Peyer's patch (tissue), 4 donors: ENCODE data around the gene RET. TPM values are rescaled to one million over a fixed set of nuclear protein-coding genes. Genes with fewer than 3 reads are reported as not detected.

Experiments used
- DNase-seq, 3 donors: peaks; one replicate each; pipeline ENCODE4 v3.0.0-alpha.2; 2017 to 2019
- H3K27ac ChIP-seq, 4 donors: fragments of 200-600 bp; sonication (generic); one replicate each; pipeline ENCODE4 v1.5.1; 2016 to 2019
- H3K27me3 ChIP-seq, 2 donors: fragments of 200-600 bp; sonication (generic); one replicate each; pipeline ENCODE4 v1.5.1; 2019
- H3K36me3 ChIP-seq, 3 donors: fragments of 200-600 bp; sonication (generic); one replicate each; pipeline ENCODE4 v1.5.1; 2016 to 2019
- H3K4me1 ChIP-seq, 4 donors: fragments of 200-600 bp; sonication (generic); one replicate each; pipeline ENCODE4 v1.5.1; 2016 to 2019
- H3K4me3 ChIP-seq, 4 donors: fragments of 200-600 bp; sonication (generic); 1 replicate in 3 of 4; 2 replicates in 1 of 4; pipeline ENCODE4 v1.5.1; 2016 to 2019; ENCODE audit warnings: mild to moderate bottlenecking in 1 of 4
- H3K9me3 ChIP-seq, 4 donors: fragments of 200-600 bp; sonication (generic); one replicate each; pipeline ENCODE4 v1.5.1; 2016 to 2019; ENCODE audit warnings: mild to moderate bottlenecking in 1 of 4
- POLR2A ChIP-seq, 2 donors: fragments of 450-650 bp; IDR thresholded peaks; one replicate each; pipeline ENCODE4 v1.5.1; 2017; ENCODE audit warnings: antibody characterized with exemption in 2 of 2, mild to moderate bottlenecking in 2 of 2, moderate library complexity in 2 of 2
- total RNA-seq, 4 donors: library from RNA; depleted of rRNA; stranded (reverse); fragments of >200 nt; gene quantifications; one replicate each; pipeline ENCODE4 v1.1.0, GENCODE V29; 2016
- TF ChIP-seq, protein P1 (sequence below), 6 experiments: fragments of 450-650 bp in 4 of 6; fragments of 200-600 bp in 2 of 6; sonication (generic) in 1 of 6; IDR thresholded peaks; one replicate each; pipeline ENCODE4 v1.5.1; 2017 to 2019; ENCODE audit warnings: antibody characterized with exemption in 6 of 6, mild to moderate bottlenecking in 3 of 6, moderate library complexity in 1 of 6

The RET gene
- total RNA-seq, 4 donors from 2014 or later, result 1.2 to 5.8 (median 1.7) TPM

DNA sequence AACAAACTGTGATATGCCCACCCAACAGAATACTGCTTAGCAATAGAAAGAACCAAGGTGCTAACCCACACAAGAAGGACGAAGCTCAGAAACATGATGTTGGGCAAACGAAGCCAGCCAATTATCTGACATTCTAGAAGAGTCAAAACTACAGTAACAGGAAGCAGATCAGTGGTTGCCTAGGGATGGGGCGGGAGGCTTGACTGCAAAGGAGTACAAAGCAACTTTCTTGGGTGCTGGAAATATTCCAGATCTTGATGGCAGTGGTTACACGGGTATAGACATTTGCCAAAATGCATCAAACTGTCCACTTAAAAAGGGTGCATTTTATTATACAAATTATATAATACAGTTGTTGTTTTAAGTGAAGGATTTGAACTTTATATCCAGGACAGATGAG, 41.1 kb upstream of the RET start:
- Histone ChIP-seq H3K4me1 (no peaks in the 10 kb centered on the region), H3K36me3 (no peaks in the 10 kb centered on the region), H3K4me3 (no peak overlapping the region), H3K9me3 (peaks cover 0 to 5% (median 0%) of the 10 kb centered on the region in 4 donors), H3K27ac (no peak overlapping the region), H3K27me3 (no peaks in the 10 kb centered on the region)
- TF ChIP-seq, protein P1, sequence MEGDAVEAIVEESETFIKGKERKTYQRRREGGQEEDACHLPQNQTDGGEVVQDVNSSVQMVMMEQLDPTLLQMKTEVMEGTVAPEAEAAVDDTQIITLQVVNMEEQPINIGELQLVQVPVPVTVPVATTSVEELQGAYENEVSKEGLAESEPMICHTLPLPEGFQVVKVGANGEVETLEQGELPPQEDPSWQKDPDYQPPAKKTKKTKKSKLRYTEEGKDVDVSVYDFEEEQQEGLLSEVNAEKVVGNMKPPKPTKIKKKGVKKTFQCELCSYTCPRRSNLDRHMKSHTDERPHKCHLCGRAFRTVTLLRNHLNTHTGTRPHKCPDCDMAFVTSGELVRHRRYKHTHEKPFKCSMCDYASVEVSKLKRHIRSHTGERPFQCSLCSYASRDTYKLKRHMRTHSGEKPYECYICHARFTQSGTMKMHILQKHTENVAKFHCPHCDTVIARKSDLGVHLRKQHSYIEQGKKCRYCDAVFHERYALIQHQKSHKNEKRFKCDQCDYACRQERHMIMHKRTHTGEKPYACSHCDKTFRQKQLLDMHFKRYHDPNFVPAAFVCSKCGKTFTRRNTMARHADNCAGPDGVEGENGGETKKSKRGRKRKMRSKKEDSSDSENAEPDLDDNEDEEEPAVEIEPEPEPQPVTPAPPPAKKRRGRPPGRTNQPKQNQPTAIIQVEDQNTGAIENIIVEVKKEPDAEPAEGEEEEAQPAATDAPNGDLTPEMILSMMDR (IDR thresholded peaks at IDR 0.05), result no peak
- no peak for TF ChIP-seq POLR2A (IDR thresholded peaks at IDR 0.05)
- no peak for DNase-seq

DNA sequence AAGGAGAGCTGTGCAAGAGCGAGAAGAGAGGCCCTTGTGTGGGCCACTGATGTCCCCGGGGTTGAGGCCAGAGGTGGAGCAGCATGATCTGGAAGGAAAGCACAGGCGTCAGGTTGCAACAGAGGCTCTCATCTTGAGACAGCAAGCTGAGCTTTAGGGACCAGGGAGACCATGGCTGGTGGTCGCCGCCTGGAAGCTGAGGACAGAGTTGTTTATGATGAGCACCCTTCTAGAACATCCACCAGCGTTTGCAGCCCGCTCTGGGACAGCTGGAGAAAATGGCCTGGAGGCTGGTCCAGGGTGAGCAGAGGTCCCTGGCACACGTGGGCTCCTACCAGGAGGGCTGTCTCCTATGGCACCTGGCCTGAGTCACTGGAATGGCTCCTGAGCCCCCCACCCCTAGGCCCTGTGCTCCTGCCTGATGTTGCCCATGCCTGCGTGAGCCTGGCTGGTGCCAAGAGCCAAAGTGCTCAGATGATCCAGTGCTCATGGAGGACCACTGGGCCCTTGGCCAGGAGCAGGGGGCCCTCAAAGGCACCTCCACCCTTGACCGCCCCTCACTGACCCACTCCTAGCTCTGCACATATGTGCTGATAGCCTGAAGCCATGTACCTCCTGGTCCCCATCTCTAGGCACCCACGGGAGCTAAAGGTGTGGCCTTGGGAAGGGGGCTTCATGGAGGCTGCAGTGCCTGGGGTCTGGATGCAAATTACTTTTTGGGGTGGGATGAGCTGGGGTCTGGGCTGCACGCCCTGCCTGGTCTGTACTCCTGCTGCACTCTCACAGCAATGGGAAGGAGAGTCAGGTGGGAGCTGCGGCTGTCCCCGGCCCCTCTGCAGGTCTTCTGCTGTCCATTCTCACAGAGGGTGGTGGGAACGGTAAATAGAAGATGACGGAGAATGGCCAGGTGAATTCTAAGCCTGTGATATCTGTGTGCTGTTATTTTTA, 40.1 kb upstream of the RET start:
- no peaks in the 10 kb centered on the region for H3K4me1 ChIP-seq
- no peaks in the 10 kb centered on the region for H3K36me3 ChIP-seq
- H3K9me3 ChIP-seq, result peaks cover 0 to 5% (median 0%) of the 10 kb centered on the region in 4 donors
- H3K27me3 ChIP-seq, result no peaks in the 10 kb centered on the region
- DNase-seq, result peak in 1 of 3 donors; percentile 33
- no peak overlapping the region for H3K27ac ChIP-seq
- TF ChIP-seq, protein P1 (IDR thresholded peaks at IDR 0.05), result no peak
- TF ChIP-seq POLR2A (IDR thresholded peaks at IDR 0.05), result no peak
- H3K4me3 ChIP-seq, result no peak overlapping the region

DNA sequence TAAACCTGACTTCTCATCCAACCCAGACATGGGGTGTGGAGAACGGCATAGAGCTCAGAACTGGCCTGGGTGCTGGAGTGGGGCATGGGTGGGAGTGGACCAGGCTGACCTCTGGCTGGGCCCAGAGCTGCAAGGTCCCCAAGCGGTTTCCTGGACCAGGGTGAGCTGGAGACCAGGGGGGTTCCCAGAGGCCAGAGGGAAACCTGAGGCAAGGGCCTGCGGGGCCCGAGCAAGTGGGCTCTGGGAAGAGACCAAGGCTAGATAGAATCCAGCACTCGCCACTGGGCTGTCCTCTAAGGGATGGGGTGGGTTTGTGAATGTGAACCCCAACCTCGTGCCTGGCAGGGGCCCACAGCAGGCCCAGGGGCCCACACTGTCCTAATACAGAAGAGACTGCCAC, 39.4 kb upstream of the RET start:
- Histone ChIP-seq H3K36me3 (no peaks in the 10 kb centered on the region), H3K27ac (no peak overlapping the region), H3K9me3 (peaks cover 0 to 5% (median 0%) of the 10 kb centered on the region in 4 donors), H3K27me3 (no peaks in the 10 kb centered on the region), H3K4me1 (no peaks in the 10 kb centered on the region), H3K4me3 (no peak overlapping the region)
- TF ChIP-seq, protein P1 (IDR thresholded peaks at IDR 0.05), result no peak
- TF ChIP-seq POLR2A (IDR thresholded peaks at IDR 0.05), result no peak
- no peak for DNase-seq

DNA sequence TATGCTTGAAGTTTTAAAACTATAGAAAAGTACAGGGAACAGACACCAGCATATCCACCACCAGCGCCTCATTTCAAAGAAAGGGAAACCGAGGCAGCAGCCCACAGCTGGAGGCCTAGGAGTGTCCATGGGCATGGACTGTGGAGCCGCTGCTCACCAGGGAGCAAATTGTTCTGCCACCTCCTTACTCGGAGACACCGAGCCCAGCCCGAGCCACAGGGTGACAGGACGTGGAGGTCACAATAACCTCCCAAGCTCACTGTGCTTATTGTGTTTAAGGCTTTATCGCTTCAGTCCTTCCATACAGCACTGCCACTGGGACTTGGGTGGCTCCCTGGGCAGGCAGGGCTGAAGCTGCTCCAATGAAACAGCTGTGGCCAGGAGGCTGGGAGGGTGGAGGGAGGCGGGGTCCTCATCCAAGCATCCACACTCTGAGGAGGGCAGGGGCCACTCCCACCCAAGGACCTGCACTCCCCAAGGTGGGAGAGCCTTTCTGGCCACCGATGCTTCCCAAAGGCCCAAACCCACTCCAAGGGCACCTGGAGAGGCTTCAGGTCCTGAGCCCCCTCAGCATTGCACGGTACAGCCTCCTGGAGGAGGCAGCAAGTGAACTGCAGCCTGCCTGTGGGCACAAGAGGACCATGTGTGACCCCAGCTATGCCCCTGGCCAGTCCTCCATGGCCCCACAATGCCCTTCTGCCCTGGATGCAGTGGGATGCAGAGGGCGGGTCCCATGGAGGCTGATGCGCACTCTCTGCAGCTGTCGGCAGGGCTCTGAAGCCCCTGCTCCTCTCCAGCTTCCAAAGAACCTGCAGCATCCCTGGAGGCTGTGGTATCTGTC, 38.7 kb upstream of the RET start:
- Histone ChIP-seq H3K4me1 (no peaks in the 10 kb centered on the region), H3K4me3 (no peak overlapping the region), H3K27ac (no peak overlapping the region), H3K27me3 (no peaks in the 10 kb centered on the region), H3K36me3 (no peaks in the 10 kb centered on the region), H3K9me3 (no peaks in the 10 kb centered on the region)
- DNase-seq, result peak in 1 of 3 donors; percentile 34
- TF ChIP-seq, protein P1 (IDR thresholded peaks at IDR 0.05), result no peak
- no peak for TF ChIP-seq POLR2A (IDR thresholded peaks at IDR 0.05)

DNA sequence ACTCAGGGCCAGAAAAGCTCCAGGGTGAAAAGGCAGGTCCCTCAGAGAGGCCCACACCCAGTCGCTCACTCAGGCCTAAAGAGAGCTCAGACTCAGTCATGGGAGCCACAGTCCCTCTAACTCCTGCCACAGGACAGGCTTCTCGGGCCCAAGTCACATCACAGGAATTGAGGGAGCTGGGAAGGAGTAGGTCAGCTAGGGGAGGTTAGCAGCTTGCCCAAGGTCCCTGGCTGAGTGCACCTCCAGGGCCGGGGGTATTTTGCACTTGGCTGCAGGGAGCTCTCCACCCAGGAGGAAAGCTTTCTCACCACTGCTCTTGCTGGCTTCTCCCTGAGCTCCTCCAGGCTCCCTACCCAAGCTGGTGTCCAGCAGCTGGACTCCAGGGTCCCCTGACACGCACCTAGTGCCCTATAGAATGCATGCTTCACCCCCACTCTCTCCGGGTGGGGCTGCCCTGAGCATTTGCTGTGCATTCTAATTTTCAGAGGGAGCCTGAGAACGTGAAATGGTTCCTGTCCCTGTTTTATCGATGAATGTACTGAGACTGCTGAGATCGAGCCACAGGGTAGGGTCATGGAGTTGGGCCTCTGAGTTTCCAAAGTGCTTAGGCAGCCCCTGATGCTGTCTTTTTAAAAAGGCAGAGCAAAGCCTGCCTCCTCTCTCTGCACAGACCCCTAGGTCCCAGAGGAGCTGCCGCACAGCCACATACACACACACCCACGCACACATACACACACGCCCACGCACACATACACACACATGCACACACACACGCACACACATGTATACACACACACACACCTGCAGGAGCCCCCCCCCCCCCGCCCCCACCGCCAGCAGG, 37.9 kb upstream of the RET start:
- DNase-seq, result peak in 1 of 3 donors; percentile 32
- Histone ChIP-seq H3K4me1 (peaks cover 0 to under 1% (median 0%) of the 10 kb centered on the region in 4 donors), H3K27ac (no peak overlapping the region), H3K9me3 (no peaks in the 10 kb centered on the region), H3K4me3 (no peak overlapping the region), H3K36me3 (no peaks in the 10 kb centered on the region), H3K27me3 (no peaks in the 10 kb centered on the region)
- TF ChIP-seq POLR2A (IDR thresholded peaks at IDR 0.05), result no peak
- TF ChIP-seq, protein P1 (IDR thresholded peaks at IDR 0.05), result no peak
